HepG2 (cell line): ENCODE data around the gene TLR2. TPM values are rescaled to one million over a fixed set of nuclear protein-coding genes. Genes with fewer than 3 reads are reported as not detected.

Experiments
- BRCA1 ChIP-seq: sonication (generic); formaldehyde crosslinking; IDR thresholded peaks from 2 replicates; pipeline ENCODE4 v1.4.0; 2020; ENCODE audit warnings: missing genetic modification reagents
- HDAC2 ChIP-seq: sonication (generic); formaldehyde crosslinking; IDR thresholded peaks from 2 replicates; pipeline ENCODE4 v1.4.0; 2020; ENCODE audit warnings: missing genetic modification reagents
- HHEX ChIP-seq: IDR thresholded peaks from 2 replicates; pipeline ENCODE4 v1.6.1; 2016; ENCODE audit warnings: control low read depth
- HNRNPUL1 ChIP-seq: fragments of 200-400 bp; formaldehyde crosslinking; IDR thresholded peaks from 2 replicates; pipeline ENCODE4 v1.6.1; 2017; ENCODE audit warnings: low read depth, mild to moderate bottlenecking, low read length, moderate library complexity
- MTERF4 ChIP-seq: sonication (generic); formaldehyde crosslinking; IDR thresholded peaks from 2 replicates; pipeline ENCODE4 v1.8.0; 2023; ENCODE audit warnings: mild to moderate bottlenecking, missing genetic modification reagents
- NR3C1 ChIP-seq: sonication (generic); formaldehyde crosslinking; IDR thresholded peaks from 2 replicates; pipeline ENCODE4 v1.4.0; 2020; ENCODE audit warnings: missing genetic modification reagents
- PBX2 ChIP-seq: IDR thresholded peaks from 2 replicates; pipeline ENCODE4 v1.6.1; 2016; ENCODE audit warnings: control low read depth
- RARG ChIP-seq: sonication (generic); formaldehyde crosslinking; IDR thresholded peaks from 2 replicates; pipeline ENCODE4 v1.4.0; 2020; ENCODE audit warnings: low read depth, mild to moderate bottlenecking, missing genetic modification reagents
- SNAPC5 ChIP-seq: sonication (generic); formaldehyde crosslinking; IDR thresholded peaks from 2 replicates; pipeline ENCODE4 v1.8.1; 2023; ENCODE audit warnings: mild to moderate bottlenecking, missing genetic modification reagents, borderline replicate concordance
- SOX6 ChIP-seq, 2 experiments: fragments of 450-650 bp in 1 of 2; sonication (generic) in 1 of 2; formaldehyde crosslinking in 1 of 2; IDR thresholded peaks; 2 replicates each; pipeline versions ENCODE4 v1.4.0 to v1.6.1; 2017 to 2020; ENCODE audit warnings: antibody characterized with exemption in 1 of 2, mild to moderate bottlenecking in 1 of 2, missing genetic modification reagents in 1 of 2
- TCF7L2 ChIP-seq: IDR thresholded peaks from 2 replicates; pipeline ENCODE4 v1.6.1; 2011; ENCODE audit warnings: mild to moderate bottlenecking, low read depth, low read length, moderate library complexity
- TFDP1 ChIP-seq: IDR thresholded peaks from 2 replicates; pipeline ENCODE4 v1.6.1; 2016; ENCODE audit warnings: missing compliant biosample characterization, missing genetic modification reagents, borderline replicate concordance
- THAP9 ChIP-seq: sonication (generic); formaldehyde crosslinking; IDR thresholded peaks from 2 replicates; pipeline ENCODE4; 2020; ENCODE audit warnings: missing genetic modification reagents, mild to moderate bottlenecking, borderline replicate concordance
- ZBTB10 ChIP-seq: sonication (generic); formaldehyde crosslinking; IDR thresholded peaks from 2 replicates; pipeline ENCODE4 v1.4.0; 2020; ENCODE audit warnings: missing genetic modification reagents, borderline replicate concordance
- ZNF12 ChIP-seq: sonication (generic); formaldehyde crosslinking; IDR thresholded peaks from 2 replicates; pipeline ENCODE4 v1.5.0; 2020; ENCODE audit warnings: missing genetic modification reagents
- ZNF589 ChIP-seq: sonication (generic); formaldehyde crosslinking; conservative IDR thresholded peaks from 2 replicates; pipeline ENCODE4 v1.8.0; 2022; ENCODE audit warnings: mild to moderate bottlenecking, moderate library complexity, missing genetic modification reagents
- ZNF619 ChIP-seq: sonication (generic); formaldehyde crosslinking; IDR thresholded peaks from 2 replicates; pipeline ENCODE4 v1.4.0; 2020; ENCODE audit warnings: mild to moderate bottlenecking, missing genetic modification reagents
- ZNF737 ChIP-seq: sonication (generic); formaldehyde crosslinking; IDR thresholded peaks from 2 replicates; pipeline ENCODE4 v1.5.0; 2020; ENCODE audit warnings: missing genetic modification reagents, mild to moderate bottlenecking, borderline replicate concordance
- ZNF75D ChIP-seq: sonication (generic); formaldehyde crosslinking; IDR thresholded peaks from 2 replicates; pipeline ENCODE4 v1.8.1; 2023; ENCODE audit warnings: missing genetic modification reagents, mild to moderate bottlenecking, borderline replicate concordance
- polyA plus RNA-seq, 8 experiments: library from polyadenylated mRNA; depleted of rRNA in 3 of 8; stranded (reverse) in 7 of 8; unstranded in 1 of 8; fragments of >200 nt; fragmentation: Illumina TruSeq in 4 of 8; extraction: Trizol in 4 of 8; gene quantifications; 2 replicates each; pipeline versions ENCODE4 v1.2.1 to v1.2.3, GENCODE V29; 2011 to 2016; ENCODE audit warnings: low read depth in 4 of 8, missing spikeins in 1 of 8, mixed read lengths in 1 of 8; ENCODE audit not compliant: insufficient read depth in 1 of 8
- total RNA-seq, 5 experiments: library from RNA; depleted of rRNA; stranded (reverse); fragments of >200 nt; fragmentation: Illumina TruSeq; extraction: Trizol; gene quantifications; 2 replicates each; pipeline ENCODE4 v1.2.3, GENCODE V29; 2016; ENCODE audit warnings: low read depth in 1 of 5

TLR2 gene
- total and polyA plus RNA-seq, 2 of the 13 experiments (the other 11 are each of a cell fraction or from before 2014, with no cell fraction given): 0.63 to 0.73 TPM

- TF ChIP-seq ZBTB10 (CRISPR knock-in tag): no peak
- TF ChIP-seq HNRNPUL1: no peak
- 0 out of 2 replicates have a peak, but pooled peaks have one; percentile 45 for TF ChIP-seq THAP9
- no peak for TF ChIP-seq TCF7L2
- TF ChIP-seq MTERF4 (CRISPR knock-in tag): no peak
- peak; percentile 56; the same call in 1 of the 2 replicates for TF ChIP-seq TFDP1 (CRISPR knock-in tag)
- TF ChIP-seq HHEX (CRISPR knock-in tag): no peak
- TF ChIP-seq ZNF619 (CRISPR knock-in tag): 0 out of 2 replicates have a peak, but pooled peaks have one; percentile 39
- TF ChIP-seq ZNF12 (CRISPR knock-in tag): no peak
- TF ChIP-seq NR3C1 (CRISPR knock-in tag): no peak
- no peak for TF ChIP-seq RARG (CRISPR knock-in tag)
- TF ChIP-seq ZNF737 (CRISPR knock-in tag): no peak
- TF ChIP-seq HDAC2: no peak
- TF ChIP-seq SNAPC5 (CRISPR knock-in tag): no peak
- no peak for TF ChIP-seq SOX6 (IDR thresholded peaks at IDR 0.05)
- TF ChIP-seq SOX6 (CRISPR knock-in tag; IDR thresholded peaks at IDR 0.05): peak; percentile 37
- no peak for TF ChIP-seq PBX2 (CRISPR knock-in tag)
- TF ChIP-seq ZNF589 (CRISPR knock-in tag): 0 out of 2 replicates have a peak, but pooled peaks have one; percentile 54
- no peak for TF ChIP-seq ZNF75D (CRISPR knock-in tag)
- no peak for TF ChIP-seq BRCA1 (CRISPR knock-in tag)
Observed at GRCh38 chr4:153639833-153640802, 44.0 kb upstream of the TLR2 start (continued).
